Activated CD8-positive, alpha-beta memory T cell treated with anti-CD3 and anti-CD28 coated beads for 24 hours (primary cell): ENCODE measurements around the gene COG8.
A peak's percentile ranks its signal among the peaks of the same experiment; 100 is the strongest.
"Not testable (repeated sequence)": the region's sequence is repeated elsewhere in the genome, so short reads cannot be mapped to it uniquely, and the experiment has no call there.

Source experiments
- DNase-seq: peaks from one replicate; pipeline ENCODE4 v3.0.0-alpha.2; 2020

COG8 gene

DNA sequence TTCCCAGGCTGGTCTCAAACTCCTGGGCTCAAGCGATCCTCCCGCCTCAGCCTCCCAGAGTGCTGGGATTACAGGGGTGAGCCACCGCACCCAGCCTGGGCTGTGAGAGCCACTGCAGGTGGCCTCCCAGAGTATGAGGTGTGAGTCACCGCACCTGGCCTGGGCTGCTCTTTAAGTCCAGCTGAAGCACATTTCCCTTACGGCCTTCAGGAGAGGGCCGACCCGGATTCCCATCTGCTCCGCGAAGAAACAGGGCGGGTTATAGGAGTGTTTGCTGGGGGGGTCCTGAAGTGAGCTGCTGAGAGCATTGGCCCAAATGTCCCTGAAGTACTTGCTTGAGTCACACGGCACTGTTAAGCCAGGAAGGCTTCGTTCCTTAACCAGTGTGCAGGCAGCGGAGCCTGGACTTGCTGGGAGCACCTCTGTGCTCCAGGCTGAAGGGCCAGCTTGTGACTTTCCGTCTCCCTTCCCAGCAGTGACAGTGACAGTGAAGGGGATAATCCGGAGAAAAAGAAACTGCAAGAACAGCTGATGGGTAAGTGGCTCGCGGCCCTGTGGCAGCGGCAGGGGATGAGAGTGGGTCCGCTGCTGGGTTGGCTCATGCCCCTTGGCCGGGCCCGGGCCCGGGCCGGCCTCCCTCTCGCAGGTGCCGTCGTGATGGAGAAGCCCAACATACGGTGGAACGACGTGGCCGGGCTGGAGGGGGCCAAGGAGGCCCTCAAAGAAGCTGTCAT lies 21.0 kb downstream of the COG8 start:
- DNase-seq: peak; percentile 47

DNA sequence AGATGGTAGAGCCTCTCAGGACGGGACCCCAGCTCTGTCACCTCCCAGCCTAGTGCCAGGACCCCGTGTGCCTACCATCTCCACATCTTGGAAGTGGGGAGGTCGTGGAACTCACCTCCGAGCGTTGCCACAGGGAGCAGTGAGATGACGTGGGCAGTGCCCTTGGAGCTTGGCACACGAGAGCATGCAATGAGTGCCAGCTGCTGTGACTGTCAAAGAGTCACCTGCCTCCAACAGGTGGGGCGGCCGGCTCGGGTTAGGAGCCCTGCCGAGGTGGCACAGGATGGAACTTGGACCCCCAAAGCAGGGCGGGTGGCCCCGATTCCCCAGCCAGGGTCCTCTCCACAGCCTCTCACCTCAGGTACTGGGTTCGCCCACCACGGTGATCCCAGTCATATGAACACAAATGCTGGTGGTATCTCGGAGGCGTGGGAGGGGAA lies 22.7 kb downstream of the COG8 start:
- no peak for DNase-seq

DNA sequence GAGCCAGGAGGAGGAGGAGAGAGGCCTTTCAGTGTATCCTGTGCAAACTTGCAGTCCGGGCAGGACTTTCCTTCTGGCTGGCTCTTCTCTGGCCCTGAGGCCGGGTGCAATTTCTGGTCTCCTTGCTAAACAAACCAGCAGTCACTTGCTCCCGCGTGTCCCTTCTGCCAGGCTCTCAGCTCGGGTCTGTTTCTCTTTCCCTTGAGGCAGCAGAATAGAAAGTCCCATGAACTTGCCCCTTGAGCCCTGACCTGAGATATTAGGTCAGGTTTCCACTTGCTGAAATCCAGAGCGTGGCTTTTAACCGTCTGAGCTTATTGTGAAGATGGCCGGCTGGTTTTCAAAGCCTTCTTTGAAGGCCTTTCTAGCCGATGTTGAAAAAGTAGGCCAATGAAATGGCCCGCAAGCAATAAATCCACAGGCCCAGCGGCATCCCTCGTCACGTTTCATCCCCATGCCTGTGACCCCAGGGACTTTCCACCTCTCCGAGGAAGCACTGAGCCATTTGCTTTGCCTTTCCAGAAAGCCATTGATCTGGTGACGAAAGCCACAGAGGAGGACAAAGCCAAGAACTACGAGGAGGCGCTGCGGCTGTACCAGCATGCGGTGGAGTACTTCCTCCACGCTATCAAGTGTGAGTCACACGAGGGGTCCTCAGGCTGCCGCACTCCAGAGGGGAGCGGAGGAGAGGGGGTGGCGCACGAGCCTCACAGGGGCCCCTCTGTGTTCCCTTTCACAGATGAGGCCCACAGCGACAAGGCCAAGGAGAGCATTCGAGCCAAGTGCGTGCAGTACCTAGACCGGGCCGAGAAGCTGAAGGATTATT lies 23.7 kb downstream of the COG8 start:
- DNase-seq: no peak

DNA sequence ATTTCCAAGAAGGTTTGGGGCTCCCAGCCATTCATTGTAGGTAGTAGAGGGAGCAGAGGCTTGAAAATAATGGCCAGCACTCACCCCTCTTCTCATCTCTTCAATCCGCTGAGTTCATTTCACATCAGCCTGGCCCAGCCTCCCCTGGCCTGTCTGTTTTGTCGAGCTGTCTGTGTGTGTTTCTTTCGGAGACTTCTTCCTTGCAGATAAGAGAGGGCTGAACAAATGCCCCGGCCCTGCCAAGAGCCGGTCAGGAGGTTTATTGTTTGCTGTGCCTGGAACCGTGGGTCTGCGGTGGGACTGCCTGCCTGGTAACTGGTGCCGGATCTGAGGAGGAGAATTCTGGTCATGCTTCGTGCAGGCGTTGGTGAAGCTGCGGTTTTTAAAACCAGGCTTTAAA lies 24.8 kb downstream of the COG8 start:
- DNase-seq: no peak

DNA sequence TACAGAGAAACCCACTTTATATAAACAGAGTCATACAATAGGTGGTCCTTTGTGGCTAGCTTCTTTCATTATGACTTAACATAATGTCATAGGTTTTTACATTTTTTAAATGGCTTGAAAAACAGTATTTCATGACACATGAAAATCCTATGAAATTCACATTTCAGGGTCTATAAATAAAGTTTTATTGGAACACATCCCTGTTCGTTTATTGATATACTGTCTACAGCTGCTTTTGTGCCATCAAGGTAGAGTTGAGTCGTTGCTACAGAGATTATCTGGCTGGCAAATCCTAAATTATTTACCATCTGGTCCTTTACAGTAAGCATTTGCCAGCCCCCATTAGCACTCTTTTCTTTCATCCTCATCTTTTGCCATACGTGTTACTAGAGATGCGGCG lies 25.9 kb downstream of the COG8 start:
- DNase-seq: no peak

DNA sequence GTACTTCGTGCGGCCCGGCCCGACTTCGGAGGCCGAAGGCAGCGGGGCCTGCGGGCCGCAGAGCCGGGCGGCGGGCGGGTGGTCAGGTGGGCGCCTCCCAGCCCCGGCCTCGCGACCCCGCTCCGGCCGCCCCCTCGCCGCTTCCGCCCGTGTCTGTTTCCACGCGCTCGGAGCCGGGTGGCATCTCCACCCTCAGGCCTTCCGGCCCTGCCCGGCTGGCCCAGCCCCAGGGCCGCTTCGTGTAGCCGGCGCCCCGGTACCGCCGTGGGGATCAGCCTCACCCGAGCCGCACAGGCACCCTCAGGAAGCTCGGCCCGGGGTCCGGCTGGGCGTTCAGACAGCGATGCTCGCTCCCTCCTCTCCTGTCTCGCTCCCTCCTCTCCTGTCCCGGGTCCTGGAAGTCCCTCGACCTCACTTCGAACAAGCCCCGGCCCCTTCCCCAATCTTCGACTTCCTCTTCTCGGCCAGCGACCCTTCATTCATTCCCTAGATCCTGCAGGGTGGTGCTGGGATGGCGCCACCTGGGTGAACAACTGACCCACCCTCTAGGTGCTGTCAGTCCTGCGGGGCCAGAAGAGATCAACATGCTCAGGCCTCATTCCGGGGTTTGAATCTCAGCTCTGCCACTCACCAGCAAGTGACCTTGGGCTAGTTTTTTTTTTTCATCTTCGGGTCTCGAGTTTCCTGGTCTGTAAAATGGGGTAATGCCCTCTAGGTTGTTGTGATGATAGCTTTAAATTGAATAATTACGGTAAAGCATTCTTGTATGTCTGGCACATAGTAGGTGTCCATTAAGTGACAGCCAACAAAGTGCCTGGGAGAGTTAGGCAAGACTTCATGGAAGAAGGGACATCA lies 27.6 kb downstream of the COG8 start:
- peak; percentile 79 for DNase-seq

DNA sequence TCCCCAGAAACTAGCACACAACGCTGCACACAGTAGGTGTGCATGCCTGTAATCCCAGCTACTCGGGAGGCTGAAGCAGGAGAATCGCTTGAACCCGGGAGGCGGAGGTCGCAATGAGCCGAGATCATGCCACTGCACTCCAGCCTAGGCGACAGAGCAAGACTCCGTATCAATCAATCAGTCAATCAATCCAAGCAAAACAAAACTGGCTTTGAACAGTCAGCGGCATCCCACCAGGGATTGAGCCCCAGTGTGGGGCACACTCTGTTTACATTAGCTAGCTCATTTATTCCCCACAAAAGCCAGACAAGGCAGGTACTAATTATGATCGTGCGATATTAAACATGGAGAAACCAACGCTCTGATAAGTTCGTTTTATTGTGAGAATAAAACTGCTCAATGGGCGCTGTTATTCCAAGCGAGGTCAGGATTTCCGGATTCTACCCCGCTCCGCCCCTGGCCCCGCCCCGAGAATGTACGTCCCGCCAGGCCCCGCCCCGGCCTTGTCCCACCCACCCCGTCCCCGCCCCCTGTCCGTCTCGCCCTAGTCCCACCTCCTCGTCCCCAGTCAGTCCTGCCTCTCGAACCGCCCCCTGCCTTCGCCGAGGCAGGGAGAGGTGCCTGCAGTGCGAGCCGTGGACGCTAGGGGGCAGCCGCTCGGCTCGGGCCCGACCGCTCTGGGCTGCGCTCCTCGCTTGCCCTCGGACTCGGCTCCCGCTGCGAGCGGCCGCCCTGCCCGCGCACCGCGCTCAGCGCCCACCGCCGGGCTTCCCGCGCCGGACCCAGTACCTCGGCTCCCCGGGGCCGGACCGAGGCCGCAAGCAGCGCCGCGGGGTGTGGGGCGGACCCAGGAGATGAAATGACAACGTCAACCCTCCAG lies 28.5 kb downstream of the COG8 start, which contains the start of gene VPS4A:
Gene VPS4A, plus strand, starts transcription at position 698 of the 880 bp plus-strand sequence. Its CDS starts 162 bp downstream, at position 860.
- DNase-seq: peak; percentile 100

DNA sequence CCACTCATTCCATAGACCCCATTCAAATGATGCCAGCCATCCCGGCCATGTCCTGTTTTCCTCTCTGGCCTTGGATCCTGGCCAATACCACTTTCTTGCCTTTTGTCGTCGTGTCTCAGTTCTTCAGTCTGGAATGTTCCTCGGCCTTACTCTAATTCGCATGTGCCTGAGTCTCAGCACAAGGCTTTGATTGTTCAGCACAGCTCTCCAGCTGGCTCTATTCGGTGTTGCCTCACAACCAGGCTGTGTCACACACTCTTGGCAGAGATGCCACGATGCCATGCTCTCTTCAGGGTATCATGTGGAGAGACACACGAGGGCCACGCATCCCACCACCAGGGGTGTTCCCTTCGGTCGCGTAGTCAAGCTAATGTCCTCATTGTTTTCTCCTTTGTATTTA lies 30.0 kb downstream of the COG8 start:
- DNase-seq: no peak

DNA sequence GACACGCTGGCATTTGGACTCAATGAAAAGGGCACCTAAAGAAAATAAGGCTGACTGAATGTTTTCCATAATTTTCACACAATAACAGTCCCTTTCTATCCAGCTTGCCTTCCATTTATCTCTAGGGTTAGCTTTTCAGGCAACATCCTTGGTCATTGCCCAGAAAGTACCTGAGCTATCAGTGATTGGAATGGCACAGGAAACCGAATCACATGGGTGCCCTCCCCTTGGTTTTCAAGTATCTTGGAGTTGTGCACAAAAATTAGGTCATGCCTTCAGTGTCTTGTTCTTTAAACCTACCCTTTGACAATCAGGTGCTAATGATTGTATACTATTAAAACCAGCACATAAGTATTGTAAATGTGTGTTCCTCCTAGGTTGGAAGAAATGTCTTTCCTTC lies 31.5 kb downstream of the COG8 start:
- DNase-seq: no peak

DNA sequence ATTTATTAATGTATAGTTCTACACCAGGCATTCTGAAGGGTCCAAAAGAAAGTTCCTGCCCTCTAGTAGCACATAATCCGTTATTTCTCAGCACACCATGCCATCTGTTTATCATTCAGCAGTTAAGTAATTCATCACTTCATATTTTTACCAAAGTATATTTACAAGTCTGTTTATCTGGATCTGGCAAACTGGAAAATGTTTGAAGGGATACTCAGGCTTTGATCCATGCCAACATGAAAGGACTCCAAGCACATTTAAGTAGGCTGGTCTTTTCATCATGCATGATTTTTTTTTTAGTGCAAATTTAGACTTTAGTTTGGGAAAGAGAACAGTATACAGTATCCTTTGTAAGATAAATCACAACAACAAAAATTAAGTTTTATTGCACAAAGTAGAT lies 32.3 kb downstream of the COG8 start:
- no peak for DNase-seq

DNA sequence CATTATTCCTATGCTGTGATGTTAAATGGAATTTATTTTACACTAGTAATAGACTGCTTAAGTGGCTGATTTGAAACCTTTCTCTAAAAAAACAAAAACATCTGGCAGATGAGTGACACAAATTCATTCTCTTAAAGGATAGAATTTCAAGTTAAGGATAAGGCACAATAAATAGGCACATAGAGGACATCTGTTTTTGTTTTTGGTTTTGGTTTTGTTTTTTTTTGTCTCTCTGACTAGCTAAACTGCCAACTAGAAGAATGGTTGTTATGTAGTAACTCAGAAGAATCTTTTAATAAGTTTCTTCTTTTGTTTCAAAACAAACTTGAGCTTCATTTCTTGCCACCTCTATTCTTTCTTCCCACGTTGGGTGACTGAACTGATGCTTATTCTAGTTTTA lies 33.3 kb downstream of the COG8 start:
- no peak for DNase-seq

DNA sequence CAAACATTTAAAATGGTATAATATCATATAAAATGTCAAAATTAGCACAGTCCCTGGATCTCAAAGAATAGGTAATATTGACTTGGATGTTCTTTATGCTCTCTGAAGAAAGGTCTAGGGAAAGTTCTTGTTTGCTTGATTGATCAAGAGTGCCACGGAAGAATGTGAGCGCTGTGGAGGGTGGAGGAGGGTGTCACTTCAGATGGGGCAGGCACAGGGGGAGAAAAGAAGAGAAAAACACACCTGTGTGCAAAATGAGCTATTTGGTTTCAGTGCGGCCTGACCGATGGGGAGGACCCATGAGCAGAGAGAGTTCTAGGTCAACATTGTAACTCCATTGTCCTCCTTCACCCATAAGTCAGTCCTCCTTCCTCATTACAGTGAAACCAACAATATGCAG lies 37.1 kb downstream of the COG8 start:
- no peak for DNase-seq

DNA sequence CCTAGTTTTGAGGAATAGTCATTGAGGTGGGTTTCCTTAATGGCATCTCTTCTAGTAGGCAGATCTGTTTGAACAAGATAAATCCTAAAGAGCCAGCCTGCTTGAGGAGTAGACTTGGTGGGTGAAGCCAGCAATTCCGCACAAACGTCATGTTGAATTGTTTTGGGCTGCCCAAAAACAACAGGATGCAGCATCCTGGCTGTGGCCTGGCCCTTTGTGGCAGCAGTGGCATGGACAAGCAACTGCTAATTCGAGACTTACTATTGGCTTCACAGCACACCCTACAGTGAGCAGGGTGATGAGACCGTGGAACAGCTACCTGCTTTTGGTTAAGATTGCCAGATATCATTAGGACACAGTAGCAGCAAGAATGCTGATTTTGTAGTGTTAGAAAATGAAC lies 37.5 kb downstream of the COG8 start:
- peak; percentile 30 for DNase-seq

DNA sequence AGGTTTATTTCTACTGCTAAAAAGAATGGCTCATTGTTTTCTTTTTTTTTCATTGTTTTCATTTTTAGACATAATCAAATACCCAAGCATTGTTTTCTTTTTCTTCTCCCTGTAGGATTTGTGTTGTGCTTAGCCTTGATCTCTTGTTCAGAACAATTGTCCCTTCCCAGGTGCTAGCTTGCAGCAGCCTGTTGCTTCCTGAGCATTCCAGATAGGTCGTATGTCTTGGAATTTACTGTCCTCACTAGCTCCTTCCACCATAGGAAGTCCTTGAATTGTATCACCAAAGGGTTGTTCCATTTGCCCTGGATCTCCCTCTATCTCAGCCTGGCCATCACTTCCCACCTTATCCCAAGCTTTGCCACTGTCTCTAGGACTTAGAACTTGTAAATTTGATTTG lies 38.2 kb downstream of the COG8 start:
- no peak for DNase-seq

DNA sequence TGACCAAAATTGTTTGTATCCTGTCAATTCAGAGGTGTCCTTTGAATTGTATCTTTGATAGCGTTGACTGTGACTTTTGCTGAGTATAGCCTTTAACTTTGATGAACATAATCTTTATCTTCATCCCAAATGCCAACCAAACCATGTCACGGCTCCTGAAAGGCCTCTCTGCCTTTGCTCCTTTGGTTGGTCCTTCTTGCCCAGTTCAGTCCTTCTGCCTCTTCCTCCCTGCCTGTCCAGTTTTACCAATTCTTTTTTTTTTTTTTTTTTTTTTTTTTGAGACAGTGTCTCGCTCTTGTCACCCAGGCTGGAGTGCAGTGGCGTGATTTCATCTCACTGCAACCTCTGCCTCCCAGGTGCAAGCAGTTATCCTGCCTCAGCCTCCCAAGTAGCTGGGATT lies 41.1 kb downstream of the COG8 start:
- DNase-seq: no peak

DNA sequence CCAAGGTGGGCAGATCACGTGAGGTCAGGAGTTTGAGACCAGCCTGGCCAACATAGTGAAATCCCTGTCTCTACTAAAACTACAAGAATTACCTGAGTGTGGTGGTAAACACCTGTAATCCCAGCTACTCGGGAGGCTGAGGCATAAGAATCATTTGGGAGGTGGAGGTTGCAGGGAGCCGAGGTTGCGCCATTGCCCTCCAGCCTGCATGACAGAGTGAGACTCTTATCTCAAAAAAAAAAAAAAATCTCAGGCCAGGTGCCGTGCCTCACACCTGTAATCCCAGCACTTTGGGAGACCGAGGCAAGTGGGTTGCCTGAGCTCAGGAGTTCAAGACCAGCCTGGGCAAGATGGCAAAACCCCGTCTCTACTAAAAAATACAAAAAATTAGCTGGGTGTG lies 42.6 kb downstream of the COG8 start:
- not testable (repeated sequence) for DNase-seq

DNA sequence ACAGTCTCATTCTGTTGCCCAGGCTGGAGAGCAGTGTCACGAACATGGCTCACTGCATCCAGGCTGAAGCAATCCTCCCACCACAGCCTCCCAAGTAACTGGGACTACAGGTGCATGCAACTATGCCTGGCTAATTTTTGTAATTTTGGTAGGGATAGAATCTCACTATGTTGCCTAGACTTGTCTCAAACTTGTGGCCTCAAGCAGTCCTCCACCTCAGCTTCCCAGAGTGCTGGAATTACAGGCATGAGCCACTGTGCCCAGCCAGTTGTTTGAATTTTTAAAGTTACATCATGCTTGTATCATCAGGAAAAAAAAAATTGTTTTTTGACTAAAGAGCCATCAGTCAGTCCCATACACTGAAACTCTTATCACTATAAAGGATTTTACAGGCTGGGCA lies 45.3 kb downstream of the COG8 start:
- DNase-seq: no peak

DNA sequence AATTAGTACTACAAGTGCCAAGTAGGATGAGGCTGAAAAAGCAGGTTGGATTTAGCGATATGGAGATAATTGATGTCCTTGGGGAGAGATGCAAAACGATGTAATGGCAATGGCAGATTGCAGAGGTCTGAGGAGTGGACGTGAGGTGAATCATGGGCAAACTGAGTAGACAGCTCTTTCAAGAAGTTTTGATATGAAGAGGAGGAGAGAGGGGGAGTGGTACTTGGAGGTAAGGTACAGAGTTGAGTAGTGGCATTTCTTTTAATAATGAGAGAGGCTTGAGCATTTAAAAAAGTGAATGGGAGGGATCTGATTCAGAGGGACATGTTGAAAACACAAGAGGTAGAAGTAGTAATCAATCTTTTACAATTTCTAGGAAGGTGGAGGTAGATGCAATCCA lies 46.0 kb downstream of the COG8 start:
- no peak for DNase-seq

DNA sequence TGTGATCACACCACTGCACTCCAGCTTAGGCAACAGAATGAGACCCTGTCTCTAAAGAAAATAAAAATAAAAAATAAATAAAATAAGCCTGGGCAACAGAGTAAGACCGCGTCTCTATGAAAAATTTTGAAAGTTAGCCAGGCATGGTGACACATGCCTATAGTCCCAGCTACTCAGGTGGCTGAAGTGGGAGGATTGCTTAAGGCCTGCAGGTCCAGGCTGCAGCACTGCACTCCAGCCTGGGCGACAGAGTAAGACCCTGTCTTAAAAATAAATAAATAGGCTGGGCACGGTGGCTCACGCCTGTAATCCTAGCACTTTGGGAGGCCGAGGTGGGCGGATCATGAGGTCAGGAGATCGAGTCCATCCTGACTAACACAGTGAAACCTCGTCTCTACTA lies 47.7 kb downstream of the COG8 start:
- DNase-seq: not testable (repeated sequence)

DNA sequence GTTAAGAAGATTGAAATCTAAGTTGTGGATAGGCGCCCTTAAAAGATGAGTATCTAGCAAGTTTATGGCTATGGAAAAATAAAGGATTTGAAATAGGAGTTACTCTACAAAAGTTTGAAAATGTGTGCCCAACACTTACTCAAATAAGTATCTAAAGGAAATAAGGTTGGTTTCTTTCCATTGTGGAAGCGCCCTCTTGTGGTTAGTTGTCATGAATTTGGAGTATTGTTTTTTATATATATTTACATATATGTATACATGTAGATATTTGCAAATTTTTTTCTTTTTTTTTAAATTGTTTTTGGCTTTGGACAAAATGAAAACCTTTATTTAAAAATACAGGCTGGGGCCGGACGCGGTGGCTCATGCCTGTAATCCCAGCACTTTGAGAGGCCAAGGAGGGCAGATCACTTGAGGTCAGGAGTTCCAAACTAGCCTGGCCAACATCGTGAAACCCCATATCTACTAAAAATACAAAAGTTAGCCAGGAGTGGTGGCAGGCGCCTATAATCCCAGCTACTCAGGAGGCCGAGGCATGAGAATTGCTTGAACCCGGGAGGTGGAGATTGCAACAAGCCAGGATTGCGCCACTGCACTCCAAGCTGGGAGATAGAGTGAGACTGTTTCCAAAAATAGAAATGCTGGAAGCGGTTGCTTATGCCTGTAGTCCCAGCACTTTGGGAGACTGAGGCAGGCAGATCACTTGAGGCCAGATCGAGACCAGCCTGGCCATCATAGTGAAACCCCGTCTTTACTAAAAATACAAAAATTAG lies 52.2 kb downstream of the COG8 start:
- DNase-seq: peak; percentile 59

DNA sequence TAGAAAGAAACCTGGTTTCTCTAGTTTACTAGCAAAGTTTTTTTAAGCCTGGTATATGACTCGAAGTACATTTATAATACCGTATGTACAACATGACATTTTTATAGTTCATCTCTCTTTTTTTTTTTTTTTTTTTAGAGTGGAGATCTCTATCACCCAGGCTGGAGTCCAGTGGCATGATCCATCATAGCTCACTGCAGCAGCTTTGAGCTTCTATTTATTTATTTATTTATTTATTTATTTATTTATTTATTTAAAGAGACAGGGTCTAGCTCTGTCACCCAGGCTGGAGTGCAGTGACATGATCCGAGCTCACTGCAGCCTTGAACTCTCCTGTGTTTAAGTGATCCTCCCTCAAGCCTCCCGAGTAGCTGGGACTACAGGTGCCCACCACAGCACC lies 54.1 kb downstream of the COG8 start:
- DNase-seq: no peak

DNA sequence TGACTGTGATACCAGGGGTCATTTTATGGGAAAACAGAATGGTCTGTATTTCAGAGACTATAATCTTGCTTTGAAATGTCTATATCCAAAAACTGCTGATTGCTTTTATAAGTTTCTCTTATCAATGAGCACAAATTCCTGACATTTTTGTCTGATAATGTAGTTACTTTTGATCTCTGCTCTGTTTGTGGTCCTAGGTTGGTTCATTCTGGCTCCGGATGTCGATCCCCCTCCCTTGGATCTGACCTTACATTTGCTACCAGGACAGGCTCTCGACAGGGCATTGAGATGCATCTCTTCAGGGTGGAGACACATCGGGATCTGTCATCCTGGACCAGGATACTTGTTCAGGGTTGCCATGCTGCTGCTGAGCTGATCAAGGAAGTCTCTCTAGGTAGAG lies 55.5 kb downstream of the COG8 start:
- DNase-seq: no peak
